ENCODE results near the gene VWA1.
A peak's percentile ranks its signal among the peaks of the same experiment; 100 is the strongest.
"Not testable (repeated sequence)": the region's sequence is repeated elsewhere in the genome, so short reads cannot be mapped to it uniquely, and the experiment has no call there.

VWA1 gene

DNA sequence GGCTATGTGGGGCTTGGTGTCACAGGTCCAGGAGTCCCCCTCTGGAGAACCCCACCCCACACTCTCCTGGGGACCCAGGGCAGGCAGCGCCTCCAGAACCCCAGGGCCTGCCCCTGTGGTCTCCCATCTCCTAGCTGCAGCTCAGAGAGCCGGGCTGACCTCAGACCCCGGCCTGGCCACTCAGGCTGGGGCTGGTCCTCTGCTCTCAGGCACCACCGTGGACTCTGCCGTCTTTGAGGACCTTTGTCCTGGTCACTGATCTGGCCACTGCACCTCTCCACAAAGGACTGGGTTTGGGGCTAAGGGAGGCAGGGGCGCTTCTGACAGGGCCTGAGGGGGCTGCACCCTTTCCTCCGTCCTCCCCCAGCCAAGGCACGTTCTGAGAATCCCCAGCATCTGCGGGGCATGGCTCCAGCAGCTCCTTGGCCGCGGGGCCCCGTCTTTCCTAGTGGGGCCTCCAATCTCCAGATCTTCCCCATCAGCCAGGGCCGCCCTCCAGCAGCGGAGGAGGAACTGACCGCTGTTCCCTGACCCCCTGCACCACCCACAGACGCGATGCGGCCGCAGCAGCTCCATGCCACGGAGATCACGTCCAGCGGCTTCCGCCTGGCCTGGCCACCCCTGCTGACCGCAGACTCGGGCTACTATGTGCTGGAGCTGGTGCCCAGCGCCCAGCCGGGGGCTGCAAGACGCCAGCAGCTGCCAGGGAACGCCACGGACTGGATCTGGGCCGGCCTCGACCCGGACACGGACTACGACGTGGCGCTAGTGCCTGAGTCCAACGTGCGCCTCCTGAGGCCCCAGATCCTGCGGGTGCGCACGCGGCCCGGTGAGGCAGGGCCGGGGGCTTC lies 3.3 kb downstream of the VWA1 start:
- no peak for DNase-seq (ENCODE audit: extremely low read depth, low read depth)

GRCh38 chr1:1439546-1440261 lies 4.2 kb downstream of the VWA1 start:
- H3K4me3 ChIP-seq (replicated peaks; ENCODE audit: low read depth, low read length) = no peak overlapping the region
- no peak for TF ChIP-seq CTCF (IDR thresholded peaks at IDR 0.05; ENCODE audit: low read depth, low read length, missing control alignments)
- no peak for DNase-seq (ENCODE audit: extremely low read depth, low read depth)

More for the DNA sequence above, 3.3 kb downstream of the VWA1 start:
- no peak for TF ChIP-seq CTCF (IDR thresholded peaks at IDR 0.05; ENCODE audit: low read depth, low read length, missing control alignments)
- no peak overlapping the region for H3K4me3 ChIP-seq (replicated peaks; ENCODE audit: low read depth, low read length)

DNA sequence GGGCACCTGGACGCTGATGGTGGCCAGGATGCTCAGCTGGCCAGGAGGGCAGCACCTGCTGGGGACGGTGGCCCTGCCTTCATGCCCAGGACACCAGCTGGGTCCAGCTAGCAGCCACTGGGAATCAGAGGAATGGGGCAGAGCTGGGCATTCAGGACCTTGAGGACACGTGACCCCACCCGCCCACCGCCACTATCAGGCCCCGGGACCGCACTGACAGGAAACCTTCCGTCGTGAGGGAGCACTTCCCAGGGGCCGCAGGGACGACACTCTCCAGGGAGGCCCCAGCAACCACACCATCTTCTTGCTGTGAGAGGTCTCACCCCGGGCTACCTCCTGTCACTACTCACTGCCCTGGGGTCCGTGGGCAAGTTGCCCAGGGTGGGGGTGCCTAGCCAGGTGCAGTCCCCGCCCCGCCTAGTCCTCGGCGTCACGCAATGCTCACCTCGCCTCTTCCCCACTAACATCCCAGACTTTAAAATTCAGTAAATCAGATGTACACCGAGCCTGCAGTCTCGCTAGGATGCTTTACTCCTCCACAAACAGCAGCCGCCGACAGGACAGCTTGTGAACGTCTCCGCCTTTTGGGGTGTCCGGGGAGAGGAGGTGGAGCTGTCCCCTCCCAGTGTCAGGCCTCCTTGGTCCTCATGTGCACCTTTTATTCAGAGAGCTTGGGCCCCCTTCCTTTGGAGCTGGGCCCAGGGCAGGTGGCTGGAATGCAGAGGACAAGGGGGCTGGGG lies 4.9 kb downstream of the VWA1 start:
- H3K4me3 ChIP-seq (replicated peaks; ENCODE audit: low read depth, low read length) = no peak overlapping the region
- DNase-seq (ENCODE audit: extremely low read depth, low read depth) = no peak
- TF ChIP-seq CTCF (IDR thresholded peaks at IDR 0.05; ENCODE audit: low read depth, low read length, missing control alignments) = no peak

DNA sequence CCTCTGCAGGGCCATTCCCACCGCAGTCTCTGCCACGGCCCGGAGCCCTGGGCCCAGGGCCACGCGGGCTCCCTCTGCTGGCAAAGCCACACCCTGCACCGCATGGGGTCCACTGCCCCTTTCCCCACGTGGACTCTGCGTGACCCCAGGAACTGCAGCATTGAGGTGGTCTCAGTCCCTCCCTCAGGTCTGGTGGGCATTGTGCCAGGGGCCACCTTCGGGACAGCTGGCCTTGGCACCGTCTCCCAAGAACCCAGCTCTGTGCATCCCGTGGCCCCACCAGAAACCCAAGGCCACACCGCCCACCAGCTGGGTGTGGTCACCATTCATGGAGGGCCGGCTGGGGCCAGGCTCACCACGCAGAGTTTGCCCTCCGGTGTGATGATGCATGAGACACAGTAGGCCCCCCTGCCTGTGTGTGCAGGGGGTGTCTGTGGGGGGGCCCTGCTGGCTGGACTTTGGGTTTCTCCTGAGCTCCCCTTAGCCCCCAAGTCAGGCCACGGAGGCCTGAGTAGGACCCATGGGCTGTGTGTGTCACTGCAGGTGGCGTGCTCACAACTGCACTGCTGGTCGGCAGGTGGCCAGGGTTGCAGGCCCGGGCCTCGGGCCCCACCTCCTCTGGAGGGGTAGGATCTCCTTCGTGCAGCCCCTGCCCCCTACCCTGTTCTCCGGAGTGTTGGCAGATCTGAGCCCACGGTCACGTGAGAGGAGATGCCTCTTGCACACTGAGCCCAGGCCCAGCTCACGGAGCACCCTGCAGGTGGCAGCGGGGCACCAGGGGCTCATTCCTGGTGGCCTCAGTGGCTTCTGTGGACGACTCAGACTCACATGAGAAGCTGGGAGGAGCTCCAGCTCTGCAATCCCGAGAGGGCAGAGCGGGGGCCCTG lies 5.8 kb downstream of the VWA1 start:
- TF ChIP-seq CTCF (IDR thresholded peaks at IDR 0.05; ENCODE audit: low read depth, low read length, missing control alignments) = peak; percentile 89
- no peak overlapping the region for H3K4me3 ChIP-seq (replicated peaks; ENCODE audit: low read depth, low read length)
- no peak for DNase-seq (ENCODE audit: extremely low read depth, low read depth)

DNA sequence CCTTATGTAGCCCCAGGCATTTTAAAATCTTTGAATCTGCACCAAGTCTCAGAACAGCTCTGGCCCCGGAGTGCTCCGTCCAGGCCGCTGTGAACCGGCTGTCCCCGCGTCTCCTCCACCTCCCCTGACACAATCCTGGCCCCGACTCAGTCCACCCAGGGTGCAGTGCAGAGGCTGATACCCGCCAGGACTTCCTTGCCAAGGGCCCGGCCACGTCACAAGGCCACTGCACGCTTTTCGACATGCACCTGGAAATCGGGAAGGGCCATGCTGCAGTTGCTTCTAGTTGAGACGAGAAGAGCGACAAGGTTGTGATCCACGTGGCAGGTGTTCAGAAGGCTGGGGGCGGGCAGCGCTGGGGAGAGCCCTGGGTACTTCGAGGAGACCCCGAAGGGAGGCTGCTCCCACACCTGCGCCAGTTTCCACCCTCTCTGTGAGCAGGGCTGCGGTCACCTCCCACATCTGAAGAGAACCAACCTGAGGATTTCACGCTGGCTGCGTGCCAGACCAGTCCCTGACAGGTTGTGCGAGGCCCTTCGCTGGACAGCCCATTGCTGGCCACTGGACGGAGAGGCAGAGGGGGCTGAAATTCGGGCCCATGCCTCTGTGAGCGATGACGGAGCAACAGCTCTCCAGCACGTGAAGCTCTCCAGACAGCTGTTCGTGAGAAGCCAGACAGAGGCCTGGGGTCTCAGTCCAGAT lies 6.7 kb downstream of the VWA1 start:
- no peak for DNase-seq (ENCODE audit: extremely low read depth, low read depth)
- TF ChIP-seq CTCF (IDR thresholded peaks at IDR 0.05; ENCODE audit: low read depth, low read length, missing control alignments) = no peak
- H3K4me3 ChIP-seq (replicated peaks; ENCODE audit: low read depth, low read length) = no peak overlapping the region

- not testable (repeated sequence) for H3K4me3 ChIP-seq (replicated peaks; ENCODE audit: low read depth, low read length); DNase-seq (ENCODE audit: extremely low read depth, low read depth)
Observed at GRCh38 chr1:1446631-1447030, 11.1 kb downstream of the VWA1 start.
